Measurements from ENCODE around the gene TSC22D2. TPM values are rescaled to one million over a fixed set of nuclear protein-coding genes. Genes with fewer than 3 reads are reported as not detected.

The TSC22D2 gene
- total and polyA plus RNA-seq, 2 donors (not counting 3 experiments of a cell fraction or from before 2014, with no cell fraction given): 7.6 to 43.9 TPM

DNA sequence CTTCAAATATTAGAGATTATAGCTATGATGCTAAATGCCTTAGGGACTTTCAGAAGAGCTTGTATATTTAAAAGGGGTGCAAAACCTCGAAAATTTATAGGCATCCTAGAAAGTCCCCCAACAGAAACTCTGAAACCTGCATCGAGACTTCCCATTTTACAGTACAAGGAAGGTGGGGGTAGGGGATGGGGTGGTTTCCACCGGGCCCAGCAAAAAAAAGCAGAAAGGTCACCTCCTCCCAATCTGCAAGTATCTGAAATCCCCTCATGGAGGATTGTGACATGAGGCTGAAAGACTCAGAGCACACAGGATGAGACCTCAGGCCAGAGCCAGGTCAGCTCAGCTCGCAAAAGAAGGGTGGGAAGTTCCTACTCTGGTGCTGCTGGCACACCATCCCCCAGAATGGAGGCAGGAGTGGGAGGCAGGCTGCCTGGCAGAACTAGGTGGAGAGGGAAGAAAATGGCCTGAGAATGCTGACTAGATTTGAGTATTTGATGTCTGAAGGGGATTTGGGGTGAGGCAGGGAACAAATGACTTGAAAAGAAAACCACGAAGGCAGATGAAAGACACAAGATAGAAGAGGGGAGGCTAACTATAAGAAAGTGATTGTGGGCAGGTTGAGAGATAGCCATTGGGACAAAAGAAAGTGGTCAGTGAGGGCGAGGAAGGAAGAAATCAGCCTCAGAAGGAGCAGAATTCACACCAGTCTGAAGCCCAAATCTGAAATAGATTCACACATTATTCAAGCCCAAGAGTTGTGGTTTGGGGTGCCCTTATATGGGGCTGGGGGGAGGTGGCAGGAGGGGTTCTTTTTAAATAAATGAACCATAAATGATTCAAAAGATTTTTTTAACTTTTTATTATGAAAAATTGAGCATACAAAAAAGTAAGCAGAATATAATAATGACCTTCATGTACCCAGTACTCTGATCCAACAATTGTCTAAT lies 22.5 kb upstream of the TSC22D2 start:
- intact Hi-C loops (cut with micrococcal nuclease) (no loop called here), dilution Hi-C loops (cut with MboI; ENCODE audit: extremely low pct_ligation_motif_present, low sequenced_read_pairs) (no loop called here)
- H3K27me3 ChIP-seq (ENCODE audit: control insufficient read depth in 2 of 2, insufficient read depth in 2 of 2, low read length in 2 of 2): no peaks in the 10 kb centered on the region
- H4K20me1 ChIP-seq (replicated peaks; ENCODE audit: control insufficient read depth, extremely low read depth, insufficient read depth, low read length): no peaks in the 10 kb centered on the region
- H3K27ac ChIP-seq (ENCODE audit: insufficient read depth, low read depth, low read length): no peak overlapping the region
- no TSS peak for BruUV-seq (replicated peaks)
- no peak overlapping the region for H2AFZ ChIP-seq (ENCODE audit: low read depth, low read length)
- H3K36me3 ChIP-seq (ENCODE audit: control insufficient read depth in 2 of 2, extremely low read depth in 1 of 2, insufficient read depth in 2 of 2, low read length in 2 of 2): no peaks in the 10 kb centered on the region
- ChIA-PET POLR2A (no interaction called here), CTCF (interaction anchor here (1.1 to 1.4 kb wide), 2 partner anchors 23 to 159 kb away, joined by 3 to 4 read pairs; partner anchors contain the start of gene TSC22D2)
- FAIRE-seq: no peak
- TF ChIP-seq, protein P1, sequence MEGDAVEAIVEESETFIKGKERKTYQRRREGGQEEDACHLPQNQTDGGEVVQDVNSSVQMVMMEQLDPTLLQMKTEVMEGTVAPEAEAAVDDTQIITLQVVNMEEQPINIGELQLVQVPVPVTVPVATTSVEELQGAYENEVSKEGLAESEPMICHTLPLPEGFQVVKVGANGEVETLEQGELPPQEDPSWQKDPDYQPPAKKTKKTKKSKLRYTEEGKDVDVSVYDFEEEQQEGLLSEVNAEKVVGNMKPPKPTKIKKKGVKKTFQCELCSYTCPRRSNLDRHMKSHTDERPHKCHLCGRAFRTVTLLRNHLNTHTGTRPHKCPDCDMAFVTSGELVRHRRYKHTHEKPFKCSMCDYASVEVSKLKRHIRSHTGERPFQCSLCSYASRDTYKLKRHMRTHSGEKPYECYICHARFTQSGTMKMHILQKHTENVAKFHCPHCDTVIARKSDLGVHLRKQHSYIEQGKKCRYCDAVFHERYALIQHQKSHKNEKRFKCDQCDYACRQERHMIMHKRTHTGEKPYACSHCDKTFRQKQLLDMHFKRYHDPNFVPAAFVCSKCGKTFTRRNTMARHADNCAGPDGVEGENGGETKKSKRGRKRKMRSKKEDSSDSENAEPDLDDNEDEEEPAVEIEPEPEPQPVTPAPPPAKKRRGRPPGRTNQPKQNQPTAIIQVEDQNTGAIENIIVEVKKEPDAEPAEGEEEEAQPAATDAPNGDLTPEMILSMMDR (IDR thresholded peaks at IDR 0.05; ENCODE audit: extremely low read depth in 1 of 2, insufficient read depth in 1 of 2, low read depth in 1 of 2, low read length in 2 of 2): no peak
- TF ChIP-seq EZH2 (IDR thresholded peaks at IDR 0.05; ENCODE audit: borderline replicate concordance, low read depth, low read length, severe bottlenecking): no peak
- no peak for TF ChIP-seq FOS (IDR thresholded peaks at IDR 0.05; ENCODE audit: borderline replicate concordance, insufficient read depth, low read length)
- TF ChIP-seq GATA2 (IDR thresholded peaks at IDR 0.05; ENCODE audit: insufficient read depth, insufficient read length, low read depth, low read length): no peak
- no peak for TF ChIP-seq POLR2AphosphoS5 (IDR thresholded peaks at IDR 0.05; ENCODE audit: insufficient read depth, low read depth, low read length)
- TF ChIP-seq, protein P2, sequence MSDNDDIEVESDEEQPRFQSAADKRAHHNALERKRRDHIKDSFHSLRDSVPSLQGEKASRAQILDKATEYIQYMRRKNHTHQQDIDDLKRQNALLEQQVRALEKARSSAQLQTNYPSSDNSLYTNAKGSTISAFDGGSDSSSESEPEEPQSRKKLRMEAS (IDR thresholded peaks at IDR 0.05; ENCODE audit: insufficient read depth, insufficient read length): no peak
- TF ChIP-seq JUN (IDR thresholded peaks at IDR 0.05; ENCODE audit: borderline replicate concordance, insufficient read depth, insufficient read length, low read depth): no peak
- TF ChIP-seq MYC (IDR thresholded peaks at IDR 0.05; ENCODE audit: low read depth, low read length): no peak
- DNase-seq (ENCODE audit: low read depth, low spot score): no peak
- no peaks in the 10 kb centered on the region for H3K79me2 ChIP-seq (ENCODE audit: control insufficient read depth, insufficient read depth, low read length)
- peaks cover 16% of the 10 kb centered on the region for H3K4me1 ChIP-seq (ENCODE audit: control insufficient read depth, extremely low read depth, insufficient read depth, low read length)
- no peak overlapping the region for H3K4me3 ChIP-seq (replicated peaks in 1 of 3; ENCODE audit: insufficient read depth in 1 of 3, low read depth in 1 of 3, low read length in 3 of 3)
- H3K9me3 ChIP-seq (replicated peaks; ENCODE audit: control insufficient read depth, insufficient read depth, low read length): no peaks in the 10 kb centered on the region
- H3K9me1 ChIP-seq (replicated peaks; ENCODE audit: control insufficient read depth, extremely low read depth, insufficient read depth, low read length): no peaks in the 10 kb centered on the region
- no peak overlapping the region for H3K4me2 ChIP-seq (ENCODE audit: insufficient read depth, low read length)
- no peak overlapping the region for H3K9ac ChIP-seq (replicated peaks; ENCODE audit: extremely low read depth, insufficient read depth, low read length)

Data from endothelial cell of umbilical vein (primary cell).